HepG2 (cell line): ENCODE data around the gene PRADC1. TPM values are rescaled to one million over a fixed set of nuclear protein-coding genes. Genes with fewer than 3 reads are reported as not detected.

Experiments used
- polyA plus RNA-seq, 8 experiments: library from polyadenylated mRNA; depleted of rRNA in 3 of 8; stranded (reverse) in 7 of 8; unstranded in 1 of 8; fragments of >200 nt; fragmentation: Illumina TruSeq in 4 of 8; extraction: Trizol in 4 of 8; gene quantifications; 2 replicates each; pipeline versions ENCODE4 v1.2.1 to v1.2.3, GENCODE V29; 2011 to 2016; ENCODE audit warnings: low read depth in 4 of 8, missing spikeins in 1 of 8, mixed read lengths in 1 of 8; ENCODE audit not compliant: insufficient read depth in 1 of 8
- total RNA-seq, 5 experiments: library from RNA; depleted of rRNA; stranded (reverse); fragments of >200 nt; fragmentation: Illumina TruSeq; extraction: Trizol; gene quantifications; 2 replicates each; pipeline ENCODE4 v1.2.3, GENCODE V29; 2016; ENCODE audit warnings: low read depth in 1 of 5
- TF ChIP-seq, protein P1 (sequence below): sonication (generic); formaldehyde crosslinking; IDR thresholded peaks from 2 replicates; pipeline ENCODE4 v1.5.0; 2020; ENCODE audit warnings: mild to moderate bottlenecking, missing genetic modification reagents, borderline replicate concordance
- TF ChIP-seq, protein P2 (sequence below): sonication (generic); formaldehyde crosslinking; IDR thresholded peaks from 2 replicates; pipeline ENCODE4 v1.5.1; 2020; ENCODE audit warnings: mild to moderate bottlenecking, moderate library complexity, missing genetic modification reagents

The PRADC1 gene
- total and polyA plus RNA-seq, 2 of the 13 experiments (the other 11 are each of a cell fraction or from before 2014, with no cell fraction given), result 12.1 to 37.2 TPM

DNA sequence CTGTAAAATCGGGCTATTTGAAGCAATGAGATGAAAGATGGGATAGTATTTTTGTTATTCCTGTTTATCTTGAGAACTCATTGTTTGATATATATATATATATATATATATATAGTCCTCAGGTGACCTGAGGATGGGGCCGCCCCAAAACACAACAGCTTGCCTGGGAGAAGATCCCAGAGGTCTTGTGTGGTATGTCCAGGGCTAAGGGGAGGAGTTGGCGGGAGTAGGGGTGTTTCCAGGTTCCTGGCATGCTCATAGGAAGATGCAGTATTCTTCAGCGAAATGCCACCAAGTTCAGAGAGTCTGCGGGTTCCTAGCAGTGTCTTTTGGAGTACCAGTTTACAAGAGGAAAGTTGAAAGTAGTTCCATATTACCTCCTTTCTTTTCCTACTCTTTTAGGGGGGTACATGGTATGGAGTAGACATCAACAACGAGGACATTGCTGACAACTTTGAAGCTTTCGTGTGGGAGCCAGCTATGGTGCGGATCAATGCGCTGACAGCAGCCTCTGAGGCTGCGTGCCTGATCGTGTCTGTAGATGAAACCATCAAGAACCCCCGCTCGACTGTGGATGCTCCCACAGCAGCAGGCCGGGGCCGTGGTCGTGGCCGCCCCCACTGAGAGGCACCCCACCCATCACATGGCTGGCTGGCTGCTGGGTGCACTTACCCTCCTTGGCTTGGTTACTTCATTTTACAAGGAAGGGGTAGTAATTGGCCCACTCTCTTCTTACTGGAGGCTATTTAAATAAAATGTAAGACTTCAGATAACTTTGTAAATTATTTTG, 19.4 kb upstream of the PRADC1 start (continued):
- TF ChIP-seq, protein P1, sequence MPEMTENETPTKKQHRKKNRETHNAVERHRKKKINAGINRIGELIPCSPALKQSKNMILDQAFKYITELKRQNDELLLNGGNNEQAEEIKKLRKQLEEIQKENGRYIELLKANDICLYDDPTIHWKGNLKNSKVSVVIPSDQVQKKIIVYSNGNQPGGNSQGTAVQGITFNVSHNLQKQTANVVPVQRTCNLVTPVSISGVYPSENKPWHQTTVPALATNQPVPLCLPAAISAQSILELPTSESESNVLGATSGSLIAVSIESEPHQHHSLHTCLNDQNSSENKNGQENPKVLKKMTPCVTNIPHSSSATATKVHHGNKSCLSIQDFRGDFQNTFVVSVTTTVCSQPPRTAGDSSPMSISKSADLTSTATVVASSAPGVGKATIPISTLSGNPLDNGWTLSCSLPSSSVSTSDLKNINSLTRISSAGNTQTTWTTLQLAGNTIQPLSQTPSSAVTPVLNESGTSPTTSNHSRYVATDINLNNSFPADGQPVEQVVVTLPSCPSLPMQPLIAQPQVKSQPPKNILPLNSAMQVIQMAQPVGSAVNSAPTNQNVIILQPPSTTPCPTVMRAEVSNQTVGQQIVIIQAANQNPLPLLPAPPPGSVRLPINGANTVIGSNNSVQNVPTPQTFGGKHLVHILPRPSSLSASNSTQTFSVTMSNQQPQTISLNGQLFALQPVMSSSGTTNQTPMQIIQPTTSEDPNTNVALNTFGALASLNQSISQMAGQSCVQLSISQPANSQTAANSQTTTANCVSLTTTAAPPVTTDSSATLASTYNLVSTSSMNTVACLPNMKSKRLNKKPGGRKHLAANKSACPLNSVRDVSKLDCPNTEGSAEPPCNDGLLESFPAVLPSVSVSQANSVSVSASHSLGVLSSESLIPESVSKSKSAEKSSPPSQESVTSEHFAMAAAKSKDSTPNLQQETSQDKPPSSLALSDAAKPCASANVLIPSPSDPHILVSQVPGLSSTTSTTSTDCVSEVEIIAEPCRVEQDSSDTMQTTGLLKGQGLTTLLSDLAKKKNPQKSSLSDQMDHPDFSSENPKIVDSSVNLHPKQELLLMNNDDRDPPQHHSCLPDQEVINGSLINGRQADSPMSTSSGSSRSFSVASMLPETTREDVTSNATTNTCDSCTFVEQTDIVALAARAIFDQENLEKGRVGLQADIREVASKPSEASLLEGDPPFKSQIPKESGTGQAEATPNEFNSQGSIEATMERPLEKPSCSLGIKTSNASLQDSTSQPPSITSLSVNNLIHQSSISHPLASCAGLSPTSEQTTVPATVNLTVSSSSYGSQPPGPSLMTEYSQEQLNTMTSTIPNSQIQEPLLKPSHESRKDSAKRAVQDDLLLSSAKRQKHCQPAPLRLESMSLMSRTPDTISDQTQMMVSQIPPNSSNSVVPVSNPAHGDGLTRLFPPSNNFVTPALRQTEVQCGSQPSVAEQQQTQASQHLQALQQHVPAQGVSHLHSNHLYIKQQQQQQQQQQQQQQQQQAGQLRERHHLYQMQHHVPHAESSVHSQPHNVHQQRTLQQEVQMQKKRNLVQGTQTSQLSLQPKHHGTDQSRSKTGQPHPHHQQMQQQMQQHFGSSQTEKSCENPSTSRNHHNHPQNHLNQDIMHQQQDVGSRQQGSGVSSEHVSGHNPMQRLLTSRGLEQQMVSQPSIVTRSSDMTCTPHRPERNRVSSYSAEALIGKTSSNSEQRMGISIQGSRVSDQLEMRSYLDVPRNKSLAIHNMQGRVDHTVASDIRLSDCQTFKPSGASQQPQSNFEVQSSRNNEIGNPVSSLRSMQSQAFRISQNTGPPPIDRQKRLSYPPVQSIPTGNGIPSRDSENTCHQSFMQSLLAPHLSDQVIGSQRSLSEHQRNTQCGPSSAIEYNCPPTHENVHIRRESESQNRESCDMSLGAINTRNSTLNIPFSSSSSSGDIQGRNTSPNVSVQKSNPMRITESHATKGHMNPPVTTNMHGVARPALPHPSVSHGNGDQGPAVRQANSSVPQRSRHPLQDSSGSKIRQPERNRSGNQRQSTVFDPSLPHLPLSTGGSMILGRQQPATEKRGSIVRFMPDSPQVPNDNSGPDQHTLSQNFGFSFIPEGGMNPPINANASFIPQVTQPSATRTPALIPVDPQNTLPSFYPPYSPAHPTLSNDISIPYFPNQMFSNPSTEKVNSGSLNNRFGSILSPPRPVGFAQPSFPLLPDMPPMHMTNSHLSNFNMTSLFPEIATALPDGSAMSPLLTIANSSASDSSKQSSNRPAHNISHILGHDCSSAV (CRISPR knock-in tag), result no peak
- TF ChIP-seq, protein P2, sequence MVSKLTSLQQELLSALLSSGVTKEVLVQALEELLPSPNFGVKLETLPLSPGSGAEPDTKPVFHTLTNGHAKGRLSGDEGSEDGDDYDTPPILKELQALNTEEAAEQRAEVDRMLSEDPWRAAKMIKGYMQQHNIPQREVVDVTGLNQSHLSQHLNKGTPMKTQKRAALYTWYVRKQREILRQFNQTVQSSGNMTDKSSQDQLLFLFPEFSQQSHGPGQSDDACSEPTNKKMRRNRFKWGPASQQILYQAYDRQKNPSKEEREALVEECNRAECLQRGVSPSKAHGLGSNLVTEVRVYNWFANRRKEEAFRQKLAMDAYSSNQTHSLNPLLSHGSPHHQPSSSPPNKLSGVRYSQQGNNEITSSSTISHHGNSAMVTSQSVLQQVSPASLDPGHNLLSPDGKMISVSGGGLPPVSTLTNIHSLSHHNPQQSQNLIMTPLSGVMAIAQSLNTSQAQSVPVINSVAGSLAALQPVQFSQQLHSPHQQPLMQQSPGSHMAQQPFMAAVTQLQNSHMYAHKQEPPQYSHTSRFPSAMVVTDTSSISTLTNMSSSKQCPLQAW, result no peak
